Caco-2 (cell line): ENCODE data around the gene FRMD4A. TPM values are rescaled to one million over a fixed set of nuclear protein-coding genes. Genes with fewer than 3 reads are reported as not detected.

ENCODE experiments used
- BruUV-seq: library from RNA; stranded (reverse); fragments of 400-500 nt; replicated peaks from 2 replicates; lab custom pipeline; 2021; lab: Mats Ljungman, UMichigan
- CTCF ChIA-PET: fragments of 300-600 bp; sonication (Branson Sonifier 250); formaldehyde crosslinking; loops from one replicate; lab custom pipeline; 2022; ENCODE audit warnings: antibody characterized with exemption; lab: Charles Lee
- POLR2A ChIA-PET: fragments of 300-600 bp; sonication (Branson Sonifier 250); formaldehyde crosslinking; loops from one replicate; lab custom pipeline; 2022; ENCODE audit warnings: antibody characterized with exemption; lab: Charles Lee
- DNase-seq, 2 experiments: peaks; one replicate each; pipeline versions ENCODE4 v3.0.0 to v3.0.0-alpha.2; 2020 to 2022
- H3K27me3 ChIP-seq: replicated peaks from 2 replicates; pipeline ENCODE4 v1.6.0; 2011; ENCODE audit warnings: low read length; ENCODE audit not compliant: control insufficient read depth, insufficient read depth
- H3K36me3 ChIP-seq: 2 replicates; pipeline ENCODE4 v1.5.1; 2011; ENCODE audit warnings: low read length; ENCODE audit not compliant: control insufficient read depth, insufficient read depth
- H3K4me1 ChIP-seq: fragments of 250-450 bp; sonication (Bioruptor Pico); 2 replicates; pipeline ENCODE4 v1.5.1; 2020; ENCODE audit warnings: mild to moderate bottlenecking
- H3K4me3 ChIP-seq: 2 replicates; pipeline ENCODE4 v1.5.1; 2011; ENCODE audit warnings: low read depth, mild to moderate bottlenecking, control low read depth, low read length
- H3K9me3 ChIP-seq: fragments of 250-450 bp; sonication (Bioruptor Pico); 2 replicates; pipeline ENCODE4 v1.5.1; 2020; ENCODE audit warnings: mild to moderate bottlenecking, moderate library complexity
- H3K27ac Mint-ChIP-seq: one replicate; pipeline ENCODE4 v1.8.0; 2022; ENCODE audit warnings: mixed read lengths; ENCODE audit not compliant: unreplicated experiment
- H3K27me3 Mint-ChIP-seq: one replicate; pipeline ENCODE4 v1.8.0; 2022; ENCODE audit warnings: mixed read lengths; ENCODE audit not compliant: insufficient read depth, unreplicated experiment
- H3K36me3 Mint-ChIP-seq: one replicate; pipeline ENCODE4 v1.8.0; 2022; ENCODE audit warnings: mild to moderate bottlenecking, mixed read lengths; ENCODE audit not compliant: insufficient read depth, unreplicated experiment
- H3K4me1 Mint-ChIP-seq: one replicate; pipeline ENCODE4 v1.8.0; 2022; ENCODE audit warnings: low read depth, mixed read lengths; ENCODE audit not compliant: unreplicated experiment
- H3K4me3 Mint-ChIP-seq: one replicate; pipeline ENCODE4 v1.8.0; 2022; ENCODE audit warnings: mild to moderate bottlenecking, moderate library complexity, mixed read lengths; ENCODE audit not compliant: unreplicated experiment
- H3K9me3 Mint-ChIP-seq: one replicate; pipeline ENCODE4 v1.8.0; 2022; ENCODE audit warnings: mixed read lengths; ENCODE audit not compliant: unreplicated experiment
- intact Hi-C: fragments of 100-400 bp; cut with micrococcal nuclease; formaldehyde crosslinking; loops from one replicate; pipeline ENCODE4 v1.10.0; 2022; ENCODE audit not compliant: unreplicated experiment
- total RNA-seq: library from RNA; stranded (reverse); gene quantifications from 2 replicates; pipeline ENCODE4 v1.2.3, GENCODE V29; 2022
- TF ChIP-seq, protein P1 (sequence below), 2 experiments: fragments of 200-600 bp in 1 of 2; IDR thresholded peaks; 1 replicate in 1 of 2; 2 replicates in 1 of 2; pipeline versions ENCODE4 v1.5.1 to v1.8.0; 2011 to 2022; ENCODE audit warnings: antibody characterized with exemption in 1 of 2, control low read depth in 1 of 2, inconsistent platforms in 1 of 2, low read depth in 1 of 2, low read length in 1 of 2, mild to moderate bottlenecking in 1 of 2, moderate library complexity in 1 of 2; ENCODE audit not compliant: insufficient read depth in 1 of 2, severe bottlenecking in 1 of 2, unreplicated experiment in 1 of 2

Gene FRMD4A
- total RNA-seq, 1 experiment from 2014 or later: 52.1 TPM

- Mint-ChIP-seq H3K4me1 (no peaks in the 10 kb centered on the region), H3K9me3 (peaks cover 27% of the 10 kb centered on the region), H3K27me3 (peaks cover 3% of the 10 kb centered on the region), H3K27ac (no peak overlapping the region), H3K36me3 (no peaks in the 10 kb centered on the region), H3K4me3 (no peak overlapping the region)
- ChIA-PET POLR2A (no interaction called here), CTCF (no interaction called here)
- TF ChIP-seq, protein P1, sequence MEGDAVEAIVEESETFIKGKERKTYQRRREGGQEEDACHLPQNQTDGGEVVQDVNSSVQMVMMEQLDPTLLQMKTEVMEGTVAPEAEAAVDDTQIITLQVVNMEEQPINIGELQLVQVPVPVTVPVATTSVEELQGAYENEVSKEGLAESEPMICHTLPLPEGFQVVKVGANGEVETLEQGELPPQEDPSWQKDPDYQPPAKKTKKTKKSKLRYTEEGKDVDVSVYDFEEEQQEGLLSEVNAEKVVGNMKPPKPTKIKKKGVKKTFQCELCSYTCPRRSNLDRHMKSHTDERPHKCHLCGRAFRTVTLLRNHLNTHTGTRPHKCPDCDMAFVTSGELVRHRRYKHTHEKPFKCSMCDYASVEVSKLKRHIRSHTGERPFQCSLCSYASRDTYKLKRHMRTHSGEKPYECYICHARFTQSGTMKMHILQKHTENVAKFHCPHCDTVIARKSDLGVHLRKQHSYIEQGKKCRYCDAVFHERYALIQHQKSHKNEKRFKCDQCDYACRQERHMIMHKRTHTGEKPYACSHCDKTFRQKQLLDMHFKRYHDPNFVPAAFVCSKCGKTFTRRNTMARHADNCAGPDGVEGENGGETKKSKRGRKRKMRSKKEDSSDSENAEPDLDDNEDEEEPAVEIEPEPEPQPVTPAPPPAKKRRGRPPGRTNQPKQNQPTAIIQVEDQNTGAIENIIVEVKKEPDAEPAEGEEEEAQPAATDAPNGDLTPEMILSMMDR (IDR thresholded peaks at IDR 0.05; ENCODE audit: insufficient read depth in 1 of 2, low read depth in 1 of 2, low read length in 1 of 2, severe bottlenecking in 1 of 2, unreplicated experiment in 1 of 2): no peak
- no peaks in the 10 kb centered on the region for H3K36me3 ChIP-seq
- no peaks in the 10 kb centered on the region for H3K27me3 ChIP-seq
- no peak for DNase-seq
- H3K9me3 ChIP-seq: 0 out of 2 replicates have a peak, but pooled peaks cover under 1% of the 10 kb centered on the region
- no TSS peak for BruUV-seq
- no peak overlapping the region for H3K4me3 ChIP-seq
- intact Hi-C loops: no loop called here
- no peaks in the 10 kb centered on the region for H3K4me1 ChIP-seq
Measured at GRCh38 chr10:13905281-13905680, 425.4 kb downstream of the FRMD4A start.

DNA sequence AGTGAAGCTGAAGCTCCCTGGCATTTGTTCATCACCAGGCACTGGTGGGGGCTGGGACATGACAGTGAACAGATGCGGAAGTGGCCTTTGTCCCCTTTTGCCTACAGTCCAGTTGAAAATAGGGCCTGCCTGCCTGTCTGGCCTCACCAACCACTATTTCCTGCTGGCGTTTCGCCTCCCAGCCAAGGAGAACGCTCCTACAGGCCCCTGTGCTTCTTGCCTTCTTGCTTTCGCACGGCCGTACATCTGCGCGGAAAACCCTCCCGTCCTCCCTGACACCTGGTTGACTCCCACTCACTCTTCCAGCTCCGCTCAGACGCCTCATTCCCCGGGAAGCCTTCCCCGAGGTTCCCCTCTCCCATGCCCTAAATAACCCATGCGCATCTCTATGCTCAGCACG lies 426.7 kb downstream of the FRMD4A start:
- H3K27me3 ChIP-seq: no peaks in the 10 kb centered on the region
- H3K36me3 Mint-ChIP-seq: no peaks in the 10 kb centered on the region
- no peak overlapping the region for H3K27ac Mint-ChIP-seq
- H3K4me1 ChIP-seq: no peaks in the 10 kb centered on the region
- no peaks in the 10 kb centered on the region for H3K4me1 Mint-ChIP-seq
- 0 out of 2 replicates have a peak, but pooled peaks cover 2% of the 10 kb centered on the region for H3K9me3 ChIP-seq
- no peak overlapping the region for H3K4me3 Mint-ChIP-seq
- intact Hi-C loops: no loop called here
- H3K36me3 ChIP-seq: no peaks in the 10 kb centered on the region
- H3K27me3 Mint-ChIP-seq: peaks cover 3% of the 10 kb centered on the region
- CTCF ChIA-PET: no interaction called here
- TF ChIP-seq, protein P1 (IDR thresholded peaks at IDR 0.05; ENCODE audit: insufficient read depth in 1 of 2, low read depth in 1 of 2, low read length in 1 of 2, severe bottlenecking in 1 of 2, unreplicated experiment in 1 of 2): no peak
- peaks cover 24% of the 10 kb centered on the region for H3K9me3 Mint-ChIP-seq
- no TSS peak for BruUV-seq
- POLR2A ChIA-PET: interaction anchor here (0.6 kb wide), 1 partner anchor 282 kb away, joined by 4 read pairs; no protein-coding TSS in a partner anchor
- H3K4me3 ChIP-seq: no peak overlapping the region
- no peak for DNase-seq

DNA sequence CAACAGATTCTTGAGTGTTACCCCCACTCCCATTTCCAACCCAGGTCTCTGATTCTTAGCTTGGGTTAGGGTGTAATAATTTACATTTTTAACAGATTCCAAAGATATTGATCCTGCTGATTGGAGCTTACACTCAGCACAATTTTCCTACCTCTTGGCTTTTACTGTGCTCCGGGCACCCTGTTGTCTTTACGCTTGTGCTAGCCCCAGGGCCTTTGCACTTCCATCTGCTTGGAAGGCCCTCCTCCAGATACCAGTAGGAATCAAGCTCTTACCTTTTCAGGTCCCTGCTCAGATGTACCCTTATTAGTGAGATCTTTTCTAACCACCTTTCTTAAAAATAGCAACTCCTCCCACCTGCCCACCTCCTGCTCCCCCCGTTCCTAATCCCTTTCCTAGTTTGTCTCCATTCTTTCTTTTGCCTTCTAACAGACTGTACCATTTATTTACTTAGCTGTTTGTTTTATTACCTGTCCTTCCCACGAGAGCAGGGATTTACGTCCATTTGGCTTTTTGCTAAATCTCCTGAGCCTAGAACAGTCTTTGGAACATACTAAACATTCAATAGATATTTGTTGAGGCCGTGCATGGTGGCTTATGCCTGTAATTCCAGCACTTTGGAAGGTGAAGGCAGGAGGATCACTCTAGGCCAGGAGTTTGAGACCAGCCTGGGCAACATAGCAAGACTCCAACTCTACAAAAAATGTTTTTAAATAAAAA lies 427.7 kb downstream of the FRMD4A start:
- H3K4me1 ChIP-seq: no peaks in the 10 kb centered on the region
- H3K4me3 ChIP-seq: no peak overlapping the region
- H3K27me3 ChIP-seq: no peaks in the 10 kb centered on the region
- intact Hi-C loops: no loop called here
- DNase-seq: no peak
- Mint-ChIP-seq H3K27me3 (no peaks in the 10 kb centered on the region), H3K9me3 (peaks cover 18% of the 10 kb centered on the region), H3K36me3 (no peaks in the 10 kb centered on the region), H3K27ac (no peak overlapping the region), H3K4me1 (no peaks in the 10 kb centered on the region), H3K4me3 (no peak overlapping the region)
- no peaks in the 10 kb centered on the region for H3K36me3 ChIP-seq
- ChIA-PET POLR2A (no interaction called here), CTCF (no interaction called here)
- TF ChIP-seq, protein P1 (IDR thresholded peaks at IDR 0.05; ENCODE audit: insufficient read depth in 1 of 2, low read depth in 1 of 2, low read length in 1 of 2, severe bottlenecking in 1 of 2, unreplicated experiment in 1 of 2): no peak
- BruUV-seq: no TSS peak
- 0 out of 2 replicates have a peak, but pooled peaks cover 2% of the 10 kb centered on the region for H3K9me3 ChIP-seq
